Stimulated activated CD4-positive, alpha-beta T cell treated with anti-CD3 and anti-CD28 coated beads, Interleukin-12 subunit alpha, Interleukin-12 subunit beta, amount 100 ng/mL, for 24 hours (primary cell): ENCODE data around the gene SON.
A peak's percentile ranks its signal among the peaks of the same experiment; 100 is the strongest.
"Not testable (repeated sequence)": the region's sequence is repeated elsewhere in the genome, so short reads cannot be mapped to it uniquely, and the experiment has no call there.

Experiments
- DNase-seq, 2 experiments: peaks; one replicate each; pipeline ENCODE4 v3.0.0-alpha.2; 2020; ENCODE audit warnings: low read depth in 2 of 2

Gene SON

DNA sequence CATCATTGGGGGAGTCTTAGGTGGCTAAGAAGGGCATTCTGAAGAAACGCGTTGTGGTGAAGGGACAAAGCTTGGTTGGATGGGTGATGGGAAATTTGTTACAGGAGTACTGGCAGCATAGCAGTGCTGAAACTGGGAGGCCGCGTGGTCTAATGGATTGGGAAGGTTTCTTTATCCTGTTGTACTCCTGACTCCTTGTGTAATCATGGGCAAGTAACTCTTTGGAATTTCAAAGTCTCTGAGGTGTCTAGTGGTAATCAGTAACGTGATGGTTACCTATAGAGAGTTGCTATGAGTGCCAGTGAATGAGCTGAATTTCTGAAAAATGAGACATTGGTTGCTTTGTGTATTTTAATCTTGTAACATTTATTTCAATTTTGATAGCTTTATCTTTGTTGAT is 27.2 kb downstream of the SON start:
- no peak for DNase-seq

GRCh38 chr21:33572350-33572749 is 29.5 kb downstream of the SON start:
- no peak for DNase-seq

DNA sequence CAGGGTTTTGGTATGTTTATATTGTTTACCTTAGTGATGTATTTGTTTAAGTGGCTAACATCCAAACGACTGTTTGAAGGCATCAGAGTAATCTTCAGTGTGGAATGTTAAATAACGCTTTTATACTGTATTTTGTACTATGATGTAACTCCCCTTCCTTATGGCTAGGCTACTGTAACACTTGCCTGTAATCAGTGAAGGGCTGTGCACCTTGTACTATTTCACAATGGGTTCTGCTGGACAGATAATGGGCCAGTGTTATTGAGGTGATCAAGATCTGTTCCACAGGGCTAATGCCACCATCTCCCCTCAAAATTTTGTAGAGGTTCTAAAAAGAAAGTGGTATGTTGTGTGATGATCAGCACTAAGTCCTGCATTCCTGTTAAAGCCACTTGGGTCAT is 33.9 kb downstream of the SON start:
- DNase-seq: not testable (repeated sequence)

GRCh38 chr21:33578214-33578613 is 35.4 kb downstream of the SON start:
- DNase-seq: no peak

- no peak for DNase-seq
These were observed 36.2 kb downstream of the SON start for GRCh38 chr21:33578959-33579542.

GRCh38 chr21:33584455-33584854 is 41.6 kb downstream of the SON start:
- no peak for DNase-seq

DNA sequence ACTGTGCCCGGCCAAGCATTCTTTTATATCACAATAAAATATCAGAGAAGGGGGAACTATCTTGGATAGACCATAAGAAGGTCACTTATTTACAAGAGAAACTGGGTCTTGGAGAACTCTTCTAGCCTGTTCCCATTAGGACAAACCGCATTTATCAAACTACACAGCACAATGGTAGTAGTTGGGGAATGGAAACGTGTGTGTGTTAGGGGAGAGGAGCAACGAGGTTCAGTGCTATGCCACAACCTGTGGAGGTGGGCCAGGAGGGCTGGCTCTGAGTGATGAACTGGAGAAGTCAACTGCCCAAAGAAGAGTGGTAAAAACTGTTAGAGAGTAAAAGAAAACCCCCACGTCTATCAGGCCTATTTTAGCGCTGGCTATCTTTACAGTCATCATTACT is 44.1 kb downstream of the SON start:
- DNase-seq: no peak

DNA sequence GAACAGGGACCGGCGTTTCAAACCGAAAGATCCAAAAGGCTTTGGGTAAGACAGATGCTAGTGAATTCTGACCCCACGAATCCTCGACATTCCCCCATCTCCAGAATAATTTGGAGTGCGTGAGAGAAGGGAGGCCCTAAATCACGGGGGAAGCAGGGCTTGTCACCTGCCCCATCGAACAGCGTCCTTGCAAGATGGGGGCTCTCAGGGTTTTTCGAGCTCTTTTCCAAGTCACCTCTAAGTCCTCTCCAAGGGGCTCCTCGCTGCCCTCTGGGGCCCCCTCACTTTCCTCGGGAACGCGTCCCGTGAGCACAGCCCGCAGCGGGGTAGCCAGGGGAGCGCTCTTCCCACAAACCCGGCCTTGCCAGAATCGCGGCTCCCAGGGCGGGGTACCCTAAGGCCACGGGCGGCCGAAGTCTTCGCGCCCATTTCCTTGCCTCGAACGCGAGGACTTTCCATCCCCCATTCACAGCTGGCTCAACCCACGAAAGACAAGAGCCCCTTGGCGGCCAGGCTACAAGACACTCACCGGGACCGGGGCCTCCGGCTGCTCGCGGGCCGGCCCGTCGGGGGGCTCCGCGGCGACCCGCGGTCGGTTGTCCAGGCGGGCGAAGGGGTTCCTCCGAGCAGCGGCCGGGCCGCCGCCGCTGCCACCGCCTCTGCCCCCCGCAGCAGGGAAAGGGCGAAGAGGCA is 45.1 kb downstream of the SON start:
- DNase-seq: peak; percentile 10 to 24

GRCh38 chr21:33588485-33589335 is 45.9 kb downstream of the SON start, which contains the start of gene DONSON:
Gene DONSON (minus strand): TSS chr21:33588684. CDS start chr21:33588641, 43 bp downstream.
- DNase-seq: peak; percentile 72 to 79

- no peak for DNase-seq
These were observed 55.2 kb downstream of the SON start for GRCh38 chr21:33598051-33598450.

DNA sequence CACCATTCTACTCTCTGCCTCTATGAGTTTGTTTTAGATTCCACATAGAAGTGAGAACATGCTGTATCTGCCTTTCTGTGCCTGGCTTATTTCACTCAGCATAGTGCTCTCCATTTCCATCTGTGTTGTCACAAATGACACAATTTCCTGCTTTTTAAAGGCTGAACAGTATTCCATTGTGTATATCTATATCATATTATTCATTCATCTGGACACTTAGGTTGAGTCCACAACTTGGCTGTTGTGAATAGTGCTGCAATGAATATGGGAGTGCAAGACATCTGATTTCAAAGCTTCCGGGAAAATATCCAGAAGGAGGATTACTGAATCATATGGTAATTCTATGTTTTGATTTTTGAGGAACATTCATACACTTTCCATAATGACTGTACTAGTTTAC is 65.7 kb downstream of the SON start:
- DNase-seq: no peak

DNA sequence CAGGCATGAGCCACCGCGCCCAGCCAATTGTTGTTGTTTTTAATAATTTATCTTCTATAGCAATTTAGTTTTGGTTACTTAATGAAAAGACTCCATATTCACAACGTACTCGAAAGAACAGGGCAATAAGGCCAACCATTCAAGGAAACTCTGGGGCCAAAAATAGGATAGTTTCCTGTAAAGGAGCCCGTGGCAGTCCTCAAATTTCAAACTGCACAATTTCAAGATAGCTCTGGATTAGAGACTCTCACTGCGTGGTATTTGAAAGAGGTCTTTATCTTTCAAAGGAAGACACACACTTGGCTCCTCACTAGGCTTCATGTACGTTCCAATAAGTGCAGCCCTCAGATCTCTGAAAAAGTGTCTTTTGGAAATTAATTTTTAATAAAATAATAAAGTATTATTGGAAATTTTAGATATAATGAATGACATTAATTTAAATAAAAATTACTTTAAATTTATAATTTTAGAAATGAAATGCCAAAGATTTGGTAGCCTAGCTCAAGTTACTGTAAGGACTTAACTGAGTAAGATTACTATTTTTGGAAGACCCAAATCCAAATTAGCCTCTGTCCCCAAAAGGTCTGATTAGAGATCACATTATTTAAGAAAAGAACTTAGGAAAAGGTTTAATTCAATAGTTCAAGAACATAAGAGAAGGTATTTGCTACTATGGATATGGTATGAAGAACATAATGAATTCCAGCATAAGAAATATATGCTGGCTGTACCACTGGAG is 68.3 kb downstream of the SON start:
- DNase-seq: no peak

DNA sequence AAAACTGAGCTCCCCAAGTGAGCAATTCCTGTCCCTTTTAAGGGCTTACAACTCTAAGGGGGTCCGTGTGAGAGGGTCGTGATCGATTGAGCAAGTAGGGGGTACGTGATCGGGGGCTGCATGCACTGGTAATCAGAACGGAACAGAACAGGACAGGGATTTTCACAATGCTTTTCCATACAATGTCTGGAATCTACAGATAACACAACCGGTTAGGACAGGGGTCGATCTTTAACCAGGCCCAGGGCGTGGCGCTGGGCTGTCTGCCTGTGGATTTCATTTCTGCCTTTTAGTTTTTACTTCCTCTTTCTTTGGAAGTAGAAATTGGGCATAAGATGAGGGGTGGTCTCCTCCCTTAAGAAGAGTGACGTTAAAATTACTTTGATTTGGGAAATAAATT is 74.7 kb downstream of the SON start:
- not testable (repeated sequence) for DNase-seq

- DNase-seq: no peak
These were observed 75.6 kb downstream of the SON start for GRCh38 chr21:33618407-33618806.

- no peak for DNase-seq
These were observed 76.9 kb downstream of the SON start for GRCh38 chr21:33619726-33620125.

GRCh38 chr21:33622253-33622652 is 79.4 kb downstream of the SON start:
- no peak for DNase-seq

GRCh38 chr21:33626151-33626550 is 83.3 kb downstream of the SON start:
- not testable (repeated sequence) for DNase-seq
